HepG2 (cell line): ENCODE results near the gene TGM1. TPM values are rescaled to one million over a fixed set of nuclear protein-coding genes. Genes with fewer than 3 reads are reported as not detected.
A peak's percentile ranks its signal among the peaks of the same experiment; 100 is the strongest.

Source experiments
- IKZF1 ChIP-seq: fragments of 450-650 bp; IDR thresholded peaks from 2 replicates; pipeline ENCODE4 v1.7.1; 2016
- KLF12 ChIP-seq: sonication (generic); formaldehyde crosslinking; IDR thresholded peaks from 2 replicates; pipeline ENCODE4 v1.4.0; 2020; ENCODE audit warnings: missing genetic modification reagents, borderline replicate concordance
- MTF2 ChIP-seq: sonication (generic); formaldehyde crosslinking; IDR thresholded peaks from 2 replicates; pipeline ENCODE4 v1.5.0; 2020; ENCODE audit warnings: missing genetic modification reagents, borderline replicate concordance
- MXD3 ChIP-seq: IDR thresholded peaks from 2 replicates; pipeline ENCODE4 v1.6.1; 2016; ENCODE audit warnings: mild to moderate bottlenecking, missing biosample characterization, missing genetic modification reagents
- NCOA2 ChIP-seq: sonication (generic); formaldehyde crosslinking; IDR thresholded peaks from 2 replicates; pipeline ENCODE4 v1.8.0; 2022; ENCODE audit warnings: inconsistent platforms
- PAF1 ChIP-seq: IDR thresholded peaks from 2 replicates; pipeline ENCODE4 v1.6.1; 2016; ENCODE audit warnings: missing genetic modification reagents, missing compliant biosample characterization
- ZFP90 ChIP-seq: sonication (generic); formaldehyde crosslinking; IDR thresholded peaks from 2 replicates; pipeline ENCODE4 v1.8.0; 2022; ENCODE audit warnings: missing genetic modification reagents, mild to moderate bottlenecking, inconsistent platforms, borderline replicate concordance
- ZMYM4 ChIP-seq: sonication (generic); formaldehyde crosslinking; IDR thresholded peaks from 2 replicates; pipeline ENCODE4 v1.8.1; 2023; ENCODE audit warnings: mild to moderate bottlenecking, missing genetic modification reagents
- ZNF121 ChIP-seq: sonication (generic); formaldehyde crosslinking; IDR thresholded peaks from 2 replicates; pipeline ENCODE4 v1.5.0; 2020; ENCODE audit warnings: mild to moderate bottlenecking, missing genetic modification reagents
- ZNF407 ChIP-seq: sonication (generic); formaldehyde crosslinking; IDR thresholded peaks from one replicate; pipeline ENCODE4 v1.5.1; 2020; ENCODE audit warnings: mild to moderate bottlenecking, missing genetic modification reagents; ENCODE audit errors: not compliant biosample characterization
- ZNF430 ChIP-seq: sonication (generic); formaldehyde crosslinking; IDR thresholded peaks from 2 replicates; pipeline ENCODE4 v1.9.0; 2021; ENCODE audit warnings: mild to moderate bottlenecking, missing genetic modification reagents
- ZNF460 ChIP-seq: sonication (generic); formaldehyde crosslinking; IDR thresholded peaks from 2 replicates; pipeline ENCODE4 v1.5.1; 2020; ENCODE audit warnings: missing genetic modification reagents, mild to moderate bottlenecking, borderline replicate concordance
- ZNF879 ChIP-seq: sonication (generic); formaldehyde crosslinking; IDR thresholded peaks from 2 replicates; pipeline ENCODE4 v1.8.1; 2023; ENCODE audit warnings: missing genetic modification reagents
- polyA plus RNA-seq, 8 experiments: library from polyadenylated mRNA; depleted of rRNA in 3 of 8; stranded (reverse) in 7 of 8; unstranded in 1 of 8; fragments of >200 nt; fragmentation: Illumina TruSeq in 4 of 8; extraction: Trizol in 4 of 8; gene quantifications; 2 replicates each; pipeline versions ENCODE4 v1.2.1 to v1.2.3, GENCODE V29; 2011 to 2016; ENCODE audit warnings: low read depth in 4 of 8, missing spikeins in 1 of 8, mixed read lengths in 1 of 8; ENCODE audit not compliant: insufficient read depth in 1 of 8
- total RNA-seq, 5 experiments: library from RNA; depleted of rRNA; stranded (reverse); fragments of >200 nt; fragmentation: Illumina TruSeq; extraction: Trizol; gene quantifications; 2 replicates each; pipeline ENCODE4 v1.2.3, GENCODE V29; 2016; ENCODE audit warnings: low read depth in 1 of 5
- TF ChIP-seq, protein P1 (sequence below): sonication (generic); formaldehyde crosslinking; IDR thresholded peaks from 2 replicates; pipeline ENCODE4 v1.4.0; 2020; ENCODE audit warnings: missing genetic modification reagents, mild to moderate bottlenecking, borderline replicate concordance
- TF ChIP-seq, protein P2 (sequence below): sonication (generic); formaldehyde crosslinking; IDR thresholded peaks from 2 replicates; pipeline ENCODE4 v1.4.0; 2020; ENCODE audit warnings: missing genetic modification reagents, mild to moderate bottlenecking, borderline replicate concordance

TGM1 gene
- total and polyA plus RNA-seq, 2 of the 13 experiments (the other 11 are each of a cell fraction or from before 2014, with no cell fraction given) = 3.2 to 10.6 TPM

GRCh38 chr14:24232645-24233537 is 30.1 kb downstream of the TGM1 start, which contains the start of gene GMPR2 (continued):
- TF ChIP-seq, protein P1, sequence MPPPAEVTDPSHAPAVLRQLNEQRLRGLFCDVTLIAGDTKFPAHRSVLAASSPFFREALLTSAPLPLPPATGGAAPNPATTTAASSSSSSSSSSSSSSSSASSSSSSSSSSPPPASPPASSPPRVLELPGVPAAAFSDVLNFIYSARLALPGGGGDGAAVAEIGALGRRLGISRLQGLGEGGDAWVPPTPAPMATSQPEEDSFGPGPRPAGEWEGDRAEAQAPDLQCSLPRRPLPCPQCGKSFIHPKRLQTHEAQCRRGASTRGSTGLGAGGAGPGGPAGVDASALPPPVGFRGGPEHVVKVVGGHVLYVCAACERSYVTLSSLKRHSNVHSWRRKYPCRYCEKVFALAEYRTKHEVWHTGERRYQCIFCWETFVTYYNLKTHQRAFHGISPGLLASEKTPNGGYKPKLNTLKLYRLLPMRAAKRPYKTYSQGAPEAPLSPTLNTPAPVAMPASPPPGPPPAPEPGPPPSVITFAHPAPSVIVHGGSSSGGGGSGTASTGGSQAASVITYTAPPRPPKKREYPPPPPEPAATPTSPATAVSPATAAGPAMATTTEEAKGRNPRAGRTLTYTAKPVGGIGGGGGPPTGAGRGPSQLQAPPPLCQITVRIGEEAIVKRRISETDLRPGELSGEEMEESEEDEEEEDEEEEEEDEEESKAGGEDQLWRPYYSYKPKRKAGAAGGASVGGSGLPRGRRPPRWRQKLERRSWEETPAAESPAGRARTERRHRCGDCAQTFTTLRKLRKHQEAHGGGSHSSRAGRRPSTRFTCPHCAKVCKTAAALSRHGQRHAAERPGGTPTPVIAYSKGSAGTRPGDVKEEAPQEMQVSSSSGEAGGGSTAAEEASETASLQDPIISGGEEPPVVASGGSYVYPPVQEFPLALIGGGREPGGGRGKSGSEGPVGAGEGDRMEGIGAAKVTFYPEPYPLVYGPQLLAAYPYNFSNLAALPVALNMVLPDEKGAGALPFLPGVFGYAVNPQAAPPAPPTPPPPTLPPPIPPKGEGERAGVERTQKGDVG (CRISPR knock-in tag) = no peak
- TF ChIP-seq PAF1 (no peak; the same call in 1 of the 2 replicates), IKZF1 (no peak), ZNF407 (CRISPR knock-in tag) (peak; percentile 98), ZMYM4 (CRISPR knock-in tag) (peak; percentile 78), MXD3 (CRISPR knock-in tag) (0 out of 2 replicates have a peak, but pooled peaks have one; percentile 31), ZNF121 (CRISPR knock-in tag) (peak; percentile 52), ZNF430 (peak; percentile 95; the same call in 1 of the 2 replicates), KLF12 (peak; percentile 98), ZNF460 (no peak; the same call in 1 of the 2 replicates), ZNF879 (peak; percentile 88), MTF2 (peak; percentile 99), ZFP90 (CRISPR knock-in tag) (peak; percentile 95), NCOA2 (CRISPR knock-in tag) (no peak; the same call in 1 of the 2 replicates)
- TF ChIP-seq, protein P2, sequence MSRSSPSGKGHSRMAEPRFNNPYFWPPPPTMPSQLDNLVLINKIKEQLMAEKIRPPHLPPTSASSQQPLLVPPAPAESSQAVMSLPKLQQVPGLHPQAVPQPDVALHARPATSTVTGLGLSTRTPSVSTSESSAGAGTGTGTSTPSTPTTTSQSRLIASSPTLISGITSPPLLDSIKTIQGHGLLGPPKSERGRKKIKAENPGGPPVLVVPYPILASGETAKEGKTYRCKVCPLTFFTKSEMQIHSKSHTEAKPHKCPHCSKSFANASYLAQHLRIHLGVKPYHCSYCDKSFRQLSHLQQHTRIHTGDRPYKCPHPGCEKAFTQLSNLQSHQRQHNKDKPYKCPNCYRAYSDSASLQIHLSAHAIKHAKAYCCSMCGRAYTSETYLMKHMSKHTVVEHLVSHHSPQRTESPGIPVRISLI (CRISPR knock-in tag) = no peak; the same call in 1 of the 2 replicates
